ENCODE data around the gene MYO3B.

The MYO3B gene

GRCh38 chr2:170161516-170162270 lies 16.3 kb upstream of the MYO3B start:
- TF ChIP-seq CTCF (IDR thresholded peaks at IDR 0.05; ENCODE audit: borderline replicate concordance, control extremely low read depth, extremely low read depth, insufficient read depth, missing control alignments), result no peak
- in situ Hi-C loops (cut with MboI; ENCODE audit: low sequenced_read_pairs, unreplicated experiment), result no loop called here

DNA sequence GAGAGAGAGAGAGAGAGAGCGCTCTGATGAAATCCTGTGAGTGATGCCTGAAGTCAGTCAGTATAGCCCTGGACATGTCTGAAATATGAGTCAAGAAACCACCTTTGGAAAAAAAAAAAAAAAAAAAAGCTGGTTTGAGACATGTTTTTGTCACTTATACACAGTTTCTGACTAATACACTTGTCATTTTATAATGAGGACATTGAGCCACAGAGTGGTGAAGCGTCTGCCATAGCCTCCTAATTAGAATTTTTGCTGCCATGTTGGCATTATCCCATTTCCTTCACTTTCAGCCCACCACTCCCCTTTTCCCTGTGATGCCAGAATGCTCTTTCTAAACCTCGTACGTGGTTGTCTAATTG lies 15.7 kb upstream of the MYO3B start:
- DNase-seq (ENCODE audit: low spot score), result no peak
- no peak for TF ChIP-seq CTCF (IDR thresholded peaks at IDR 0.05; ENCODE audit: borderline replicate concordance, control extremely low read depth, extremely low read depth, insufficient read depth, missing control alignments)
- in situ Hi-C loops (cut with MboI; ENCODE audit: low sequenced_read_pairs, unreplicated experiment), result no loop called here

More at GRCh38 chr2:170161516-170162270, 16.3 kb upstream of the MYO3B start:
- DNase-seq (ENCODE audit: low spot score), result no peak

DNA sequence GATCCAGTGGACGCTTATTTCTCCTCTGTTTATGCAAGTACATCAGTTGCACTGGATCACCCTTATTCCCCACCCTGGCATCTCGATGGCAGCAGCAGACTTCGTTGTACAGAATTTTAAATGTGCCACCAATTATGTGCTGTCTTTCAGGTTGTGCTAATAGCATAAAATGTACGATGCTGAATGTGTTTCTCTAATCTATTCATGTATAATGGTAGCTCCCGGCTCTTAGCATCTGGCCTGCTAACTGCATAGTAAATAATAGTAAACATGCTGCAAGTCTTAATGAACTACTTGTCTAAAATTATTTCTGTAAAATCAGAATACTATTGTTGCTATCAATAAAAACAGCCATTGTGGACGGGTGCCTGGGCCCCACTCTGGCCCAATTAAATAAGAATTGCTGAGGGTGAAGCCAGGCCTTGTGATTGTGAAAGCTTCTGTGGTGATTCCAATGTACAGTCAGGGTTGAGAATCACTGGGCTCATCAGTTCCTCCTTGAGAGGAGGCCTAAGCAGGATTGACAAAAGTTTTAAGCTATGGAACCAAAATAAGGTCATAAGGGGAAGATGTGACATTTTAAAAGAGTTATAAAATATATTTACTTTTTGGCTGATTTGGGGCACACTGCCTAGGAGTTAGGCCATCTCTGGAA lies 14.4 kb upstream of the MYO3B start:
- DNase-seq (ENCODE audit: low spot score), result no peak
- in situ Hi-C loops (cut with MboI; ENCODE audit: low sequenced_read_pairs, unreplicated experiment), result no loop called here
- TF ChIP-seq CTCF (IDR thresholded peaks at IDR 0.05; ENCODE audit: borderline replicate concordance, control extremely low read depth, extremely low read depth, insufficient read depth, missing control alignments), result no peak

GRCh38 chr2:170165129-170165528 lies 12.8 kb upstream of the MYO3B start:
- DNase-seq (ENCODE audit: low spot score), result no peak
- no peak for TF ChIP-seq CTCF (IDR thresholded peaks at IDR 0.05; ENCODE audit: borderline replicate concordance, control extremely low read depth, extremely low read depth, insufficient read depth, missing control alignments)
- in situ Hi-C loops (cut with MboI; ENCODE audit: low sequenced_read_pairs, unreplicated experiment), result no loop called here

GRCh38 chr2:170166735-170167134 lies 11.2 kb upstream of the MYO3B start:
- no peak for TF ChIP-seq CTCF (IDR thresholded peaks at IDR 0.05; ENCODE audit: borderline replicate concordance, control extremely low read depth, extremely low read depth, insufficient read depth, missing control alignments)
- no peak for DNase-seq (ENCODE audit: low spot score)
- in situ Hi-C loops (cut with MboI; ENCODE audit: low sequenced_read_pairs, unreplicated experiment), result no loop called here

DNA sequence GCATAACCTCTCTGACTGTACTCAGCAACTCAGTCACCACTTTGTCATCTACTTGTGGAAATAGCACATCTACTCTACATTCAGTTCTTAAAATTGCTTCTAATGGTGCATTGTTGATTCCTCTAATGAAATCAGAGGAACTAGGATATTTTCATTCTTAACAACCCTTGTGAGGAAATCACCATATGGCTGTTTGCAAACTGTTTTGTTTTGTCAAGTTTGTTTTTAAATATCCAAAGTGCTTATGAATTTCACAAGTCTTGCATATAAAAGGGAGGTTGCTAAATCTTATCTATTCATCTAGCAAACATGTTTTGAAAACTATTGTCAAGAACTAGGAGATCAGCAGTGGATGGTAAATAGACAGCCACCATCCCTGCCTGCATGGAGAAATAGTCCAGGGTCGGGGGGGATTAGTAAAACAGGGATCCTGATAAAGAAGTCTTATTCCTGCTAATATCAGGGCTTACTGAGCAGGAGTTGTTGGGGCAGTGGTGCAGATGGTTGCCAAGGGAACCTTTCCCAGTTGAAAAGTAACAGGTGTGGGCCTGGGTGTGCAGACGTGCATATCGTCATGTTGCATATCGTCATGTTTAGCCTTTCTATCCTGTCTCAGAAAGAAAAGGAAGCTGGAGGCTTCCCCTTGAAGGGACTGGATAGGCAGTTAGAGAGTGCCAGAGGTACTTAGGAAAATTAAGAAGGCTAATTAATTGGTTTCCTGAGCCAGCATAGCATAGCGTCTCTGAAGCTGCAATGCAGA lies 7.5 kb upstream of the MYO3B start:
- in situ Hi-C loops (cut with MboI; ENCODE audit: low sequenced_read_pairs, unreplicated experiment), result no loop called here
- no peak for DNase-seq (ENCODE audit: low spot score)
- TF ChIP-seq CTCF (IDR thresholded peaks at IDR 0.05; ENCODE audit: borderline replicate concordance, control extremely low read depth, extremely low read depth, insufficient read depth, missing control alignments), result no peak
